AG04450 (cell line): ENCODE measurements around the gene RRN3. TPM values are rescaled to one million over a fixed set of nuclear protein-coding genes. Genes with fewer than 3 reads are reported as not detected.
"Not testable (repeated sequence)": the region's sequence is repeated elsewhere in the genome, so short reads cannot be mapped to it uniquely, and the experiment has no call there.

Experiments used
- CTCF ChIA-PET: fragments of 300-600, 350-600 bp; formaldehyde crosslinking; extraction: SDS; loops from one replicate; lab custom pipeline; 2022; ENCODE audit warnings: antibody characterized with exemption, inconsistent platforms; lab: Charles Lee
- POLR2A ChIA-PET: fragments of 350-600 bp; formaldehyde crosslinking; extraction: SDS; loops from one replicate; lab custom pipeline; 2021; ENCODE audit warnings: antibody characterized with exemption, inconsistent platforms; lab: Yijun Ruan, JAX
- DNase-seq: peaks from one replicate; pipeline ENCODE4 v3.0.0-alpha.2; 2011; ENCODE audit warnings: low read depth, low spot score
- H3K27ac ChIP-seq: one replicate; pipeline ENCODE4 v1.5.1; 2012; ENCODE audit warnings: low read depth, low read length, control low read depth
- H3K27me3 ChIP-seq: one replicate; pipeline ENCODE4 v1.6.0; 2012; ENCODE audit warnings: low read length; ENCODE audit not compliant: control insufficient read depth, insufficient read depth
- H3K4me3 ChIP-seq: 2 replicates; pipeline ENCODE4 v1.5.1; 2011; ENCODE audit warnings: mild to moderate bottlenecking, low read depth, low read length, control low read depth
- H3K9me3 ChIP-seq: 2 replicates; pipeline ENCODE4 v1.5.1; 2012; ENCODE audit warnings: low read length; ENCODE audit not compliant: control insufficient read depth, insufficient read depth
- CTCF ChIP-seq: IDR thresholded peaks from 2 replicates; pipeline ENCODE4 v1.5.1; 2011; ENCODE audit warnings: low read depth, low read length, control low read depth, inconsistent platforms
- polyA plus RNA-seq: library from polyadenylated mRNA; depleted of rRNA; stranded (reverse); fragments of >200 nt; gene quantifications from 2 replicates; pipeline ENCODE4 v1.2.3, GENCODE V29; 2011

RRN3 gene
- polyA plus RNA-seq, 1 experiment: 45.3 TPM

- DNase-seq: no peak
- Histone ChIP-seq H3K27ac (no peak overlapping the region), H3K27me3 (no peaks in the 10 kb centered on the region), H3K9me3 (peaks cover 3% of the 10 kb centered on the region; the same call in 1 of the 2 replicates), H3K4me3 (peak overlapping the region; percentile 91)
- ChIA-PET POLR2A (no interaction called here), CTCF (no interaction called here)
- no peak for TF ChIP-seq CTCF
Measured at GRCh38 chr16:15054357-15055140, 39.5 kb downstream of the RRN3 start.

GRCh38 chr16:15053904-15054303 lies 40.2 kb downstream of the RRN3 start:
- TF ChIP-seq CTCF: no peak
- POLR2A ChIA-PET: no interaction called here

GRCh38 chr16:15052747-15053476 lies 41.2 kb downstream of the RRN3 start:
- no peaks in the 10 kb centered on the region for H3K27me3 ChIP-seq
- no peak overlapping the region for H3K27ac ChIP-seq
- DNase-seq: no peak
- CTCF ChIA-PET: no interaction called here
- H3K4me3 ChIP-seq: no peak overlapping the region
- no peak for TF ChIP-seq CTCF
- peaks cover 3% of the 10 kb centered on the region; the same call in 1 of the 2 replicates for H3K9me3 ChIP-seq
- POLR2A ChIA-PET: no interaction called here

More at GRCh38 chr16:15053904-15054303, 40.2 kb downstream of the RRN3 start:
- no peak overlapping the region for H3K27ac ChIP-seq
- CTCF ChIA-PET: no interaction called here
- no peak for DNase-seq
- no peak overlapping the region; the same call in 1 of the 2 replicates for H3K4me3 ChIP-seq
- no peaks in the 10 kb centered on the region for H3K27me3 ChIP-seq
- peaks cover 3% of the 10 kb centered on the region; the same call in 1 of the 2 replicates for H3K9me3 ChIP-seq

- Histone ChIP-seq H3K4me3 (no peak overlapping the region), H3K27me3 (no peaks in the 10 kb centered on the region), H3K27ac (no peak overlapping the region), H3K9me3 (peaks cover 3% of the 10 kb centered on the region; the same call in 1 of the 2 replicates)
- TF ChIP-seq CTCF: no peak
- no peak for DNase-seq
- CTCF ChIA-PET: interaction anchor here (0.7 kb wide), 1 partner anchor 9 kb away, joined by 4 read pairs; no protein-coding TSS in a partner anchor
- POLR2A ChIA-PET: interaction anchor here (0.7 kb wide), 1 partner anchor 13 kb away, joined by 3 read pairs; no protein-coding TSS in a partner anchor
Measured at GRCh38 chr16:15051387-15051951, 42.6 kb downstream of the RRN3 start.

GRCh38 chr16:15050440-15050839 lies 43.6 kb downstream of the RRN3 start:
- H3K27me3 ChIP-seq, H3K27ac ChIP-seq, DNase-seq, CTCF ChIA-PET, H3K9me3 ChIP-seq, POLR2A ChIA-PET, H3K4me3 ChIP-seq: not testable (repeated sequence)
